Activated B cell treated with CpG ODN at 0.5 μM for 24 hours (primary cell): ENCODE measurements around the gene HAUS8. TPM values are rescaled to one million over a fixed set of nuclear protein-coding genes. Genes with fewer than 3 reads are reported as not detected.

Experiments
- ATAC-seq: fragments of 200-7000 bp; cut with Tn5 transposase; one replicate; pipeline ENCODE4 v1.10.0; 2021; ENCODE audit warnings: low read depth, mild to moderate bottlenecking, moderate library complexity
- CTCF ChIA-PET: fragments of 350-600 bp; sonication (Branson Sonifier 250); formaldehyde crosslinking; loops from one replicate; lab custom pipeline; 2021; ENCODE audit warnings: antibody characterized with exemption; lab: Charles Lee
- POLR2A ChIA-PET: fragments of 350-600 bp; sonication (Branson Sonifier 250); formaldehyde crosslinking; loops from one replicate; lab custom pipeline; 2021; ENCODE audit warnings: antibody characterized with exemption; lab: Charles Lee
- DNase-seq: peaks from one replicate; pipeline ENCODE4 v3.0.0; 2022
- H3K27ac Mint-ChIP-seq: one replicate; pipeline ENCODE4 v1.8.0; 2020; ENCODE audit warnings: mixed read lengths
- H3K27me3 Mint-ChIP-seq: one replicate; pipeline ENCODE4 v1.8.0; 2021; ENCODE audit warnings: mixed read lengths
- H3K36me3 Mint-ChIP-seq: one replicate; pipeline ENCODE4 v1.8.0; 2021; ENCODE audit warnings: low read depth, mixed read lengths
- H3K4me1 Mint-ChIP-seq: one replicate; pipeline ENCODE4 v1.8.0; 2021; ENCODE audit warnings: mixed read lengths
- H3K4me3 Mint-ChIP-seq: one replicate; pipeline ENCODE4 v1.8.0; 2020; ENCODE audit warnings: mild to moderate bottlenecking, mixed read lengths
- H3K9me3 Mint-ChIP-seq: one replicate; pipeline ENCODE4 v1.8.0; 2020; ENCODE audit warnings: mixed read lengths
- CTCF ChIP-seq: fragments of 200-600 bp; IDR thresholded peaks from one replicate; pipeline ENCODE4 v1.8.0; 2022; ENCODE audit warnings: antibody characterized with exemption, mild to moderate bottlenecking
- intact Hi-C: fragments of 100-400 bp; cut with micrococcal nuclease; formaldehyde crosslinking; loops from one replicate; pipeline ENCODE4 v1.15.1; 2024
- total RNA-seq: library from RNA; stranded (reverse); gene quantifications from 2 replicates; pipeline ENCODE4 v1.2.3, GENCODE V29; 2022

Gene HAUS8, protein sequence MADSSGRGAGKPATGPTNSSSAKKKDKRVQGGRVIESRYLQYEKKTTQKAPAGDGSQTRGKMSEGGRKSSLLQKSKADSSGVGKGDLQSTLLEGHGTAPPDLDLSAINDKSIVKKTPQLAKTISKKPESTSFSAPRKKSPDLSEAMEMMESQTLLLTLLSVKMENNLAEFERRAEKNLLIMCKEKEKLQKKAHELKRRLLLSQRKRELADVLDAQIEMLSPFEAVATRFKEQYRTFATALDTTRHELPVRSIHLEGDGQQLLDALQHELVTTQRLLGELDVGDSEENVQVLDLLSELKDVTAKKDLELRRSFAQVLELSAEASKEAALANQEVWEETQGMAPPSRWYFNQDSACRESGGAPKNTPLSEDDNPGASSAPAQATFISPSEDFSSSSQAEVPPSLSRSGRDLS
- total RNA-seq, result 15.8 and 17.8 TPM in 2 replicates

DNA sequence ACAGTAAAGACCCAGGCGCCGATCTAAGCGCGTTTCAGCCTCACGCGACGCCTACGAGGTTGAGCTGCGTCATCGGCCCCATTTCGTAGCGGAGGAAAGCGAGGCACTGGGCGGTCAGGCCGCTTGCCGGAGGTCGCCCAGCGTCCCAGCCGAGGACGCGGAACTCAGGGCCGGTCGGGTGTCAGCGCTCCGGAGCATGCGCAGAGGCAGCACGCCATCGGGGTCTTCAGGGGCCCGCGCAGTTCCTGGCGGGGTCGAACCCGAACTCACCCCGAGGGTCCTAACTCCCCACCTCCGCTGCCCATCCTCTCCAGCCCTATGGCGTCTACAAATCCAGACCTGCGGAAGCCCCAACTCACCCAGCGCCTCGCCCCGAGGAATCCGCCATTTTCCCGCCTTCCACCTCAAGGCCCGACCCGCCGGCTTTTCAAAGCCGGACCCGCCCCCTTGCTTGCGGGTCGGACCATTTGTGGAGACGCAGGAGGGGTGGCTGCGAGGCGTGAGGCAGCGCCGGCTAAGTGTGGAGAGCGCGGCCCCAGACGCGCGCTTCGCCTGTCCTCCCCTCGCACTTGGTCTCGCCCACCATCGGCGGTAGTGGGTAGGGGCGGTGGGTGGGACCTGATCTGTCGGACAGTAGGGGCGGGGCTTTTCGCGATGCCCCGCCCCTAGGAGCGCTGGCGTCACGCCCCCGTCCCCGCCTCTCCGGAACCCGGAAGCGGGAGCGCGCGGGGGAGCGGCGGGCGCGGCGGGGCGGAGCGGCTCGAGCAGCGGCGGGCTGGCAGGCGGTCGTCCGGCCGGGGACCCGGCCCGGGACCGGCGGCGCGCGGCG, at the start of gene HAUS8, which contains the start of gene MYO9B:
Gene HAUS8, minus strand, starts transcription at position 418 of the 829 bp plus-strand sequence. Its CDS starts 30 bp downstream, at position 388.
Gene MYO9B, plus strand, starts transcription at position 743 of the 829 bp plus-strand sequence. CDS start 25,941 bp downstream, outside the sequence.
- DNase-seq (peak; percentile 98), ATAC-seq (peak; percentile 87)
- ChIA-PET POLR2A (interaction anchor here (0.5 to 2.4 kb wide), 25 partner anchors 10 to 416 kb away, joined by 3 to 17 read pairs (median 5); partner anchors contain the start of genes GTPBP3, OCEL1 and USE1), CTCF (interaction anchor here (0.6 to 2.3 kb wide), 5 partner anchors 51 to 191 kb away, joined by 3 to 9 read pairs (median 5); no protein-coding TSS in a partner anchor)
- Mint-ChIP-seq H3K4me1 (peaks cover 75% of the 10 kb centered on the region), H3K36me3 (peaks cover 38% of the 10 kb centered on the region), H3K4me3 (peak within 1 kb of the TSS; percentile 99), H3K27me3 (no peaks in the 10 kb centered on the region), H3K9me3 (no peaks in the 10 kb centered on the region), H3K27ac (peak within 1 kb of the TSS; percentile 97)
- intact Hi-C loops, result loop anchor here (1.0 to 5.0 kb wide), 11 partner anchors 15 to 391 kb away; partner anchors contain the start of genes BABAM1, CCDC194 and OCEL1
- no peak for TF ChIP-seq CTCF

- no peak overlapping the region for H3K4me3 Mint-ChIP-seq
- POLR2A ChIA-PET, result interaction anchor here (0.6 to 3.8 kb wide), 4 partner anchors 9 to 157 kb away, joined by 3 to 53 read pairs (median 5); partner anchors contain the start of genes HAUS8 and MYO9B
- intact Hi-C loops, result no loop called here
Observed at GRCh38 chr19:17124025-17124424, 48.8 kb upstream of the HAUS8 start.

DNA sequence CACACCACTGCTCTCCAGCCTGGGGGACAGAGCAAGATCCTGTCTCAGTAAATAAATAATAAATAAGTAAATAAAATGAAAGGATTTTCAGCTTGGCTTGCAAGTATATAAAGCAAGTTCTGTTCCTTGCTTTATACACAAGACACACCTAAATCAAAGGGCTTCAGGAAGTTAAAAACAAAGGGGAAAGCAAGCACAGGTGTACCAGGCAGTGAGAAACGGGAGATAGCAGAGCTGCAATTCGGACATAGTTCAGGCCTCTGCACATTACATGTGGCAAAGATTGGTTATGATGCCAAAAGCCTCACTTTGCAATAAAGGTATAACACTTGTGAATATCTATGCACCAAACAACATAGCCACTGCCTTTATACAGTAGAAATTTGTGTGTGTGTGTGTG, 47.8 kb upstream of the HAUS8 start:
- no peak for TF ChIP-seq CTCF
- Mint-ChIP-seq H3K27me3 (no peaks in the 10 kb centered on the region), H3K27ac (no peak overlapping the region), H3K4me1 (peaks cover 51% of the 10 kb centered on the region), H3K9me3 (no peaks in the 10 kb centered on the region), H3K4me3 (no peak overlapping the region), H3K36me3 (peaks cover 40% of the 10 kb centered on the region)
- DNase-seq (no peak), ATAC-seq (no peak)
- intact Hi-C loops, result no loop called here
- ChIA-PET POLR2A (interaction anchor here (1.1 to 3.8 kb wide), 3 partner anchors 10 to 48 kb away, joined by 3 to 53 read pairs (median 4); partner anchors contain the start of genes HAUS8 and MYO9B), CTCF (no interaction called here)

More at GRCh38 chr19:17124025-17124424, 48.8 kb upstream of the HAUS8 start:
- Mint-ChIP-seq H3K27ac (peak overlapping the region; percentile 98), H3K4me1 (peaks cover 55% of the 10 kb centered on the region), H3K27me3 (no peaks in the 10 kb centered on the region), H3K36me3 (peaks cover 39% of the 10 kb centered on the region), H3K9me3 (no peaks in the 10 kb centered on the region)
- no peak for DNase-seq
- no peak for ATAC-seq
- CTCF ChIA-PET, result no interaction called here
- TF ChIP-seq CTCF, result no peak

- POLR2A ChIA-PET, result interaction anchor here (0.6 to 1.2 kb wide), 5 partner anchors 9 to 878 kb away, joined by 3 to 7 read pairs (median 4); no protein-coding TSS in a partner anchor
- CTCF ChIA-PET, result interaction anchor here (1.1 kb wide), 1 partner anchor 11 kb away, joined by 3 read pairs; no protein-coding TSS in a partner anchor
- DNase-seq (no peak), ATAC-seq (no peak)
- no peak for TF ChIP-seq CTCF
- intact Hi-C loops, result no loop called here
- Mint-ChIP-seq H3K27ac (no peak overlapping the region), H3K4me1 (peaks cover 49% of the 10 kb centered on the region), H3K36me3 (peaks cover 33% of the 10 kb centered on the region), H3K27me3 (no peaks in the 10 kb centered on the region), H3K4me3 (no peak overlapping the region), H3K9me3 (no peaks in the 10 kb centered on the region)
Observed at GRCh38 chr19:17121736-17122293, 46.6 kb upstream of the HAUS8 start.
